ENCODE measurements around the gene C19orf25.

The C19orf25 gene

DNA sequence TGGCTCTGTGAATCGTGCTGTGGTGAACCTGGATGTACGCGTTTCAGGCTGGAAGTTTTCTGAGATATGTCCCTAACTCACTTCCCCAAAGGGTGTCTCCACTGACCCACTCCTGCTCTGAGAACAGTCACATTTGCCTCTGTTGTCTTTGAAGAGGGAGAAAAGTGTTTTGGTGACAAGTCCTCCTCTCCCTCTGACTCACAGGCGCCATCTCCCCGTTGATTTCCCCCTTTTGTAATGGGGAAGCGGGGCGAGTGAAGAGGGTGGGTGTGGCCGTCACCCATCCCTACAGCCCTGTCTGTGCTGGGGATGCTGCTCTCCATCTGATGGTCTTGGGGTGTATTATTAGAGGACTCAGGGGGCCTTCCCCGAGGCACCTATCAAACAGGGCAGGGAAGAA is 19.5 kb downstream of the C19orf25 start:
- Mint-ChIP-seq H3K36me3 (ENCODE audit: low read depth) (no peaks in the 10 kb centered on the region), H3K27me3 (peaks cover 37% of the 10 kb centered on the region), H3K4me1 (ENCODE audit: low read depth) (peaks cover 14% of the 10 kb centered on the region), H3K4me3 (no peak overlapping the region), H3K27ac (no peak overlapping the region), H3K9me3 (no peaks in the 10 kb centered on the region)
- DNase-seq = no peak

DNA sequence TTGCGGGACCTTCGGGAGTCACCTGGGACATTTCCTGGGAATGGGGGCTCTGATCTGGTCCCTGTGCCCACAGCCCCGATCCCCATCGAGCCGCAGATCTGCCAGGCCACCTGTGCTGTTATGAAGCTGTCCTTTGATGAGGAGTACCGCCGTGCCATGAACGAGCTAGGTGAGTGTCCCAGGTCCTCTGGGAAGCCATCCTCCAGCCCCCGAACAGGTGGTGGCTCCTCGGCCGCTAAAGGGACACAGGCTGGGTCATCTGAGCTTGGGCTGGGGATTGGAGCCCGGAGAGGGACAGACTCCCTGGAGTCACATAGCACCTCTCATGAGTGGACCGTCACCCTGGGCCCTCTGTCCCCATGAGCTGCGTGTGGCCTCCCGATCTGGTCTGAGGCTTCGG is 21.1 kb downstream of the C19orf25 start:
- Mint-ChIP-seq H3K4me1 (ENCODE audit: low read depth) (peaks cover 14% of the 10 kb centered on the region), H3K4me3 (no peak overlapping the region), H3K27me3 (peaks cover 48% of the 10 kb centered on the region), H3K27ac (no peak overlapping the region), H3K9me3 (no peaks in the 10 kb centered on the region), H3K36me3 (ENCODE audit: low read depth) (no peaks in the 10 kb centered on the region)
- DNase-seq = no peak

- no peak overlapping the region for H3K27ac Mint-ChIP-seq
- H3K27me3 Mint-ChIP-seq = peaks cover 55% of the 10 kb centered on the region
- DNase-seq = no peak
- no peak overlapping the region for H3K4me3 Mint-ChIP-seq
- no peaks in the 10 kb centered on the region for H3K36me3 Mint-ChIP-seq (ENCODE audit: low read depth)
- peaks cover 14% of the 10 kb centered on the region for H3K4me1 Mint-ChIP-seq (ENCODE audit: low read depth)
- no peaks in the 10 kb centered on the region for H3K9me3 Mint-ChIP-seq
Measured at GRCh38 chr19:1457031-1457739, 21.8 kb downstream of the C19orf25 start.

DNA sequence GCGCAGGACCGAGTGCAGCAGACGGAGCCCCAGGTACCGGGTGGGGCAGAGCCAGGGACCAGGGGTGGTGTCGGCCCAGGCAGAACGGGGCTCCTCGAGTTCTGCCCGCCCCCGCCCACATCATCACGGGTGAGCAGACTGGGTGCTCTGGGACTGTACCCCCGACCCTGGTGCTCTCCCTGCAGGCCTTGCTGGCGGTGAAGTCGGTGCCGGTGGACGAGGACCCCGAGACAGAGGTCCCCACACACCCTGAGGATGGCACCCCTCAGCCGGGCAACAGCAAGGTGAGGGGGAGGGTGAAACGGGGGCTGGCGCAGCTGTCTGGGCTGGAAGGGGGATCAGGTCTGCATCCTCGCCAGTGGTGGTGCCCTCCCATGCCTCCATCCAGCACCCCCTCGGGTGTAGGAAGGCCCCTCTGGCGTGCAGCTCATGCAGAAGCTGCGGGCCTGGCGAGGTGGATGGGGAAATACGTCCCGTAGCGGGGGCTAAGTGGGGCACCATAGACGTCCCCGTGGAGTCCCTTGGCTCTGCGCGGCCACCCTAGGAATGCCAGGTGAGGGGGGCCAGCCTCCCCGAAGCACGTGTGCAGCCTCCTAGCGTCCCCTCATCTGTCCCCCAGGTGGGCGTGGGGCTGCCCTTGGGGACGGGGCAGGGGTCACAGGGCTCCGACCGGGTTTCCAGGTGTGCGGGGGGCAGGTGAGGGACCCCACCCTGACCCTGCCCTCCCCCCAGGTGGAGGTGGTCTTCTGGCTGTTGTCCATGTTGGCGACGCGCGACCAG is 22.7 kb downstream of the C19orf25 start:
- Mint-ChIP-seq H3K27ac (no peak overlapping the region), H3K36me3 (ENCODE audit: low read depth) (no peaks in the 10 kb centered on the region), H3K27me3 (peaks cover 64% of the 10 kb centered on the region), H3K4me1 (ENCODE audit: low read depth) (peaks cover 14% of the 10 kb centered on the region), H3K9me3 (no peaks in the 10 kb centered on the region), H3K4me3 (no peak overlapping the region)
- DNase-seq = no peak

DNA sequence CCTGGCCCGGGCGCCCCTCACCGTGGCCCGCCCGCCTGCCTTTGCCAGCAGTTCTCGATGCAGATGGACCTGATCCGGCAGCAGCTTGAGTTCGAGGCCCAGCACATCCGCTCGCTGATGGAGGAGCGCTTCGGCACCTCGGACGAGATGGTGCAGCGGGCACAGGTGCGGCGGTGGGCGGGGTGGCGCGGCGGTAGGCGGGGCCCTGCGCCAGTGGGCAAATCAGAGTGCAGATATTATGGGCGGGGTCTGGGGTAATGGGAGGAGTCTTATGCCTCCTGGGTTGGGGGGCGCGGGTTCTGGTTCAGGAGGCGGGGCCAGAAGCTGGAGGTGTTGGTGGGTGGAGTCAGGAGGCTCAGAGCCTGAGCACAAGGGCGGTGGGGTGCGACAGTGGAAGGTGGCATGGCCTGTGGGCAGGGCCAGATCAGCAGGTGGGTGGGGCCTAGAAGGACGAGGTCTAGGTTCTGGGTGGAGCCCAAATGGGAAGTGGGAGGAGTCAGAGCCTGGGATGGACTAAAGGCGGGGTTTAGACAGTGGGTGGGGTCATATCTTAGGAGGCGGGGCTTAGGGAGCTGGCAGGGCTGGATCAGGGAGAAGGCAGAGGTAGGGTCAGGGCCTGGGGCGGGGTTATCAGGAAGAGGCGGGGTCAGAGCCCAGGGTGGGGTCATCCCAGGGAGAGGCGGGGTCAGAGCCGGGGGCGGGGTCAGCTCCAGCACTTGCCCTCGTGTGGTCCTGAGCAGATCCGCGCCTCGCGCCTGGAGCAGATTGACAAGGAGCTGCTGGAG is 23.5 kb downstream of the C19orf25 start:
- H3K4me3 Mint-ChIP-seq = no peak overlapping the region
- peaks cover 16% of the 10 kb centered on the region for H3K4me1 Mint-ChIP-seq (ENCODE audit: low read depth)
- no peak overlapping the region for H3K27ac Mint-ChIP-seq
- H3K36me3 Mint-ChIP-seq (ENCODE audit: low read depth) = no peaks in the 10 kb centered on the region
- no peaks in the 10 kb centered on the region for H3K9me3 Mint-ChIP-seq
- H3K27me3 Mint-ChIP-seq = peaks cover 72% of the 10 kb centered on the region
- peak; percentile 67 for DNase-seq

GRCh38 chr19:1455002-1455335 is 24.0 kb downstream of the C19orf25 start:
- DNase-seq = no peak
- H3K36me3 Mint-ChIP-seq (ENCODE audit: low read depth) = no peaks in the 10 kb centered on the region
- no peaks in the 10 kb centered on the region for H3K9me3 Mint-ChIP-seq
- no peak overlapping the region for H3K27ac Mint-ChIP-seq
- peaks cover 75% of the 10 kb centered on the region for H3K27me3 Mint-ChIP-seq
- H3K4me3 Mint-ChIP-seq = no peak overlapping the region
- H3K4me1 Mint-ChIP-seq (ENCODE audit: low read depth) = peaks cover 19% of the 10 kb centered on the region

GRCh38 chr19:1453525-1454364 is 25.3 kb downstream of the C19orf25 start:
- Mint-ChIP-seq H3K4me3 (no peak overlapping the region), H3K27ac (no peak overlapping the region), H3K9me3 (no peaks in the 10 kb centered on the region)

DNA sequence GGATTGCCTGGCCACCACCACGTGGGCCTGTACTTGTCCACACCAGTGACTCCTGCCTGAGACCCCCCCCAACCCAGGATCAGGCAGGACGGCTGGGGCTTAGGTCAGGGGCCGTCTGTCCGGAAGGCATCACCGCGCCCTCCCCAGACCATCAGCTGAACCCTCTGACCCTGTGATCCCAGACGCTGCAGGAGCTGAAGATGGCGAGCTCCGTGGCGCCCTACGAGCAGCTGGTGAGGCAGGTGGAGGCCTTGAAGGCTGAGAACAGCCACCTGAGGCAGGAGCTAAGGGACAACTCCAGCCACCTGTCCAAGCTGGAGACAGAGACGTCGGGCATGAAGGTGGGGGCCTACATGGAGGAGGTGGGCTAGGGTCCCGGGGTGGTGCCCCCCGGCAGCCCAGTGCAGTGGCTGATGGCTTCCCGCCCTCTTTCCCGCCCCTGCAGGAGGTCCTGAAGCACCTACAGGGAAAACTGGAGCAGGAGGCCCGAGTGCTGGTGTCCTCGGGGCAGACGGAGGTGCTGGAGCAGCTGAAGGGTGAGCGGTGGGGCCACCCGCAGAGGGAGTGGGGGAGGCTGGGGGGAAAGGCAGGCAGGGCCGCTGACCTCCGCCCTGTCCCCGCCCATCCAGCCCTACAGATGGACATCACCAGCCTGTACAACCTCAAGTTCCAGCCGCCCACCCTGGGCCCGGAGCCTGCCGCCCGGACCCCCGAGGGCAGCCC is 26.1 kb downstream of the C19orf25 start:
- H3K9me3 Mint-ChIP-seq = no peaks in the 10 kb centered on the region
- peaks cover 80% of the 10 kb centered on the region for H3K27me3 Mint-ChIP-seq
- H3K27ac Mint-ChIP-seq = no peak overlapping the region
- peaks cover 17% of the 10 kb centered on the region for H3K4me1 Mint-ChIP-seq (ENCODE audit: low read depth)
- no peaks in the 10 kb centered on the region for H3K36me3 Mint-ChIP-seq (ENCODE audit: low read depth)
- no peak overlapping the region for H3K4me3 Mint-ChIP-seq
- no peak for DNase-seq

More at GRCh38 chr19:1453525-1454364, 25.3 kb downstream of the C19orf25 start:
- H3K4me1 Mint-ChIP-seq (ENCODE audit: low read depth) = peaks cover 19% of the 10 kb centered on the region
- no peaks in the 10 kb centered on the region for H3K36me3 Mint-ChIP-seq (ENCODE audit: low read depth)
- peaks cover 79% of the 10 kb centered on the region for H3K27me3 Mint-ChIP-seq
- DNase-seq = no peak

GRCh38 chr19:1451916-1452801 is 26.9 kb downstream of the C19orf25 start:
- DNase-seq = no peak
- Mint-ChIP-seq H3K9me3 (no peaks in the 10 kb centered on the region), H3K4me3 (no peak overlapping the region), H3K27ac (no peak overlapping the region), H3K36me3 (ENCODE audit: low read depth) (no peaks in the 10 kb centered on the region), H3K27me3 (peaks cover 81% of the 10 kb centered on the region), H3K4me1 (ENCODE audit: low read depth) (peaks cover 19% of the 10 kb centered on the region)

DNA sequence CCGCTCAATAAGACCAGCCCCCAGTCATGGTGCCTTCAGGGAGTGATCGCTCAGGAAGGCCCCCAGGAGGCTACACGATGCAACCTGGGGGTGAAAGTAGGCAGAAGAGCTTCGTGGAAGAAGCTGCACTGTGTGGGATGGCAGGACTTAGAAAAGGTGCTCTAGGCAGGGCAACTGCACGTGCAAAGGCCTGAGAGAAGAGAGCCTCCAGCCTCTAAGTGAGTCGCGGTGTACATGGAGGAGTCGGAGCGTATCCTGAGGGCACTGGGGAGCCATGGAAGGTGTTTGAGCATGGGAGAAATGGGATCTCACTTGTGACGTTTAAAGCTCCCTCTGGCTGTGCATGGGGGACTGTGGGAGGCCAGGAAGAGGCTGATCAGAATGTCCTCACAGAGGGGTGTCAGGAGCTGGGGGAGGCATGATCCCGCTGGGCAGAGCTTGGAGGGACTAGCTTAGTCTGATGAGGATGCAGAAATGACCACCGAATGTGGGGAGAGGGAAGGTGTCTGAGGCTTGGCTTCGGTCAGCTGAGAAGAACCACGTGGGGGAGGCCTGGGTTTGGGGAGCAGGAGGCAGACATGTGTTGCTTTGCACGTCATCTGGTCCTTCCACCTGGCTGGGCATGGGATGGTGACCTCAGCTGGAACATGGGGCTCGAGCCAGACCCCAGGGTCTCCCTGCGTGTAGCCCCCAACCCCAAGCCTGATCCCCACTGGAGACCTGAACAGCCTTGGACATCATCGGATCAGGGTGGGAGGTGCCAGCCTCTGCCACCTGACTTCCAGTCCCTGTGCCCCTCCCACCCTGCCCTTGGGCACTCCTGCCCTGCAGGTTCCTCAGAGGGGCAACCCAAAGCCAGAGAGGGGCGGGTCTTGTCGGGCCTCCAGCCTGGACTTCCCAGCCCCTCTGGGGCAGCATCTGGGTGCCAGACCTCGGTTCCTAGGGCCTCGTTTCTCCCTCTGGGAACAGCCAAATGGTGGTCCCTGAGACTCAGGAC is 28.0 kb downstream of the C19orf25 start:
- Mint-ChIP-seq H3K27ac (no peak overlapping the region), H3K36me3 (ENCODE audit: low read depth) (no peaks in the 10 kb centered on the region)

GRCh38 chr19:1449467-1450442 is 29.3 kb downstream of the C19orf25 start, which contains the start of gene APC2:
APC2 (plus strand) TSS chr19:1450121; CDS start chr19:1453002, 2,881 bp downstream.
- Mint-ChIP-seq H3K4me3 (peak within 1 kb of the TSS; percentile 8), H3K27ac (peak within 1 kb of the TSS; percentile 45), H3K9me3 (no peaks in the 10 kb centered on the region), H3K36me3 (ENCODE audit: low read depth) (no peaks in the 10 kb centered on the region), H3K27me3 (peaks cover 73% of the 10 kb centered on the region), H3K4me1 (ENCODE audit: low read depth) (peaks cover 21% of the 10 kb centered on the region)
- no peak for DNase-seq

More for the DNA sequence above, 28.0 kb downstream of the C19orf25 start:
- DNase-seq = no peak
- Mint-ChIP-seq H3K4me1 (ENCODE audit: low read depth) (peaks cover 22% of the 10 kb centered on the region), H3K9me3 (no peaks in the 10 kb centered on the region), H3K4me3 (no peak overlapping the region), H3K27me3 (peaks cover 82% of the 10 kb centered on the region)
